ENCODE data around the gene MTMR4.

- no peak for TF ChIP-seq YY1 (IDR thresholded peaks at IDR 0.05; ENCODE audit: insufficient read depth, insufficient read length)
- TF ChIP-seq ZNF274 (IDR thresholded peaks at IDR 0.05; ENCODE audit: low read depth, low read length), result no peak
These were observed 20.5 kb upstream of the MTMR4 start for GRCh38 chr17:58534901-58535421.

Data from NT2/D1 (cell line).